Keratinocyte (primary cell): Measurements from ENCODE around the gene PRKAR1B. TPM values are rescaled to one million over a fixed set of nuclear protein-coding genes. Genes with fewer than 3 reads are reported as not detected.

Experiments
- DNase-seq: peaks from one replicate; pipeline ENCODE4 v3.0.0-alpha.2; 2011; ENCODE audit warnings: low read depth, missing footprints, low spot score
- FAIRE-seq: peaks from 2 replicates; lab custom pipeline; 2011; peaks lifted over from hg19 to GRCh38; lab: Jason Lieb, UNC
- H2AFZ ChIP-seq: 2 replicates; pipeline ENCODE4 v1.6.0; 2012; ENCODE audit warnings: low read length, control low read depth, inconsistent platforms; ENCODE audit not compliant: control insufficient read depth
- H3K27ac ChIP-seq: 2 replicates; pipeline ENCODE4 v1.5.1; 2011; ENCODE audit warnings: low read length; ENCODE audit not compliant: control insufficient read depth, insufficient read depth
- H3K27me3 ChIP-seq: 3 replicates; pipeline ENCODE4 v1.6.0; 2011; ENCODE audit warnings: low read length; ENCODE audit not compliant: control insufficient read depth, insufficient read depth; ENCODE audit errors: extremely low read depth
- H3K36me3 ChIP-seq, 2 experiments: 2 replicates in 1 of 2; 3 replicates in 1 of 2; pipeline ENCODE4 v1.5.1; 2011; ENCODE audit warnings: low read length in 2 of 2, mild to moderate bottlenecking in 1 of 2; ENCODE audit not compliant: control insufficient read depth in 2 of 2, insufficient read depth in 2 of 2; ENCODE audit errors: extremely low read depth in 1 of 2
- H3K4me1 ChIP-seq: 3 replicates; pipeline ENCODE4 v1.5.1; 2011; ENCODE audit warnings: low read length; ENCODE audit not compliant: control insufficient read depth, insufficient read depth; ENCODE audit errors: extremely low read depth
- H3K4me2 ChIP-seq: 3 replicates; pipeline ENCODE4 v1.6.0; 2011; ENCODE audit warnings: low read depth, low read length; ENCODE audit not compliant: control insufficient read depth, insufficient read depth; ENCODE audit errors: extremely low read depth
- H3K4me3 ChIP-seq, 3 experiments: fragments of 200-600 bp in 1 of 3; sonication (generic) in 1 of 3; 2 replicates in 2 of 3; 3 replicates in 1 of 3; pipeline ENCODE4 v1.5.1; 2011 to 2016; ENCODE audit warnings: low read length in 3 of 3, mild to moderate bottlenecking in 3 of 3, control low read depth in 2 of 3, inconsistent platforms in 1 of 3, low read depth in 1 of 3, mixed read lengths in 1 of 3, mixed run types in 1 of 3, moderate library complexity in 1 of 3; ENCODE audit not compliant: control insufficient read depth in 2 of 3, insufficient read depth in 2 of 3; ENCODE audit errors: extremely low read depth in 1 of 3
- H3K79me2 ChIP-seq: 2 replicates; pipeline ENCODE4 v1.6.0; 2012; ENCODE audit warnings: low read length; ENCODE audit not compliant: control insufficient read depth, insufficient read depth
- H3K9ac ChIP-seq: 3 replicates; pipeline ENCODE4 v1.6.0; 2011; ENCODE audit warnings: low read length; ENCODE audit not compliant: control insufficient read depth, insufficient read depth; ENCODE audit errors: extremely low read depth
- H3K9me1 ChIP-seq: 3 replicates; pipeline ENCODE4 v1.6.0; 2011; ENCODE audit warnings: low read length; ENCODE audit not compliant: control insufficient read depth, insufficient read depth; ENCODE audit errors: extremely low read depth
- H3K9me3 ChIP-seq: 2 replicates; pipeline ENCODE4 v1.5.1; 2012; ENCODE audit warnings: low read depth, low read length; ENCODE audit not compliant: control insufficient read depth
- H4K20me1 ChIP-seq: 3 replicates; pipeline ENCODE4 v1.6.0; 2011; ENCODE audit warnings: low read length; ENCODE audit not compliant: control insufficient read depth, insufficient read depth; ENCODE audit errors: extremely low read depth
- CTCF ChIP-seq, 3 experiments: IDR thresholded peaks in 1 of 3; conservative IDR thresholded peaks in 1 of 3; optimal IDR thresholded peaks in 1 of 3; 2 replicates in 2 of 3; 3 replicates in 1 of 3; pipeline versions ENCODE3 to v1.5.1; 2011; ENCODE audit warnings: low read length in 3 of 3, mild to moderate bottlenecking in 3 of 3, moderate library complexity in 2 of 3, control low read depth in 1 of 3, inconsistent platforms in 1 of 3; ENCODE audit not compliant: insufficient read depth in 2 of 3; ENCODE audit errors: extremely low read depth in 1 of 3
- EZH2 ChIP-seq: IDR thresholded peaks from one replicate; pipeline ENCODE4 v1.6.1; 2012; ENCODE audit warnings: inconsistent platforms, mild to moderate bottlenecking, low read length, moderate library complexity
- dilution Hi-C: fragments of 300-500 bp; cut with MboI; formaldehyde crosslinking; loops from one replicate; pipeline ENCODE4 v1.7.0; 2020; ENCODE audit warnings: low sequenced_read_pairs; ENCODE audit not compliant: extremely low pct_ligation_motif_present
- polyA plus RNA-seq, 5 experiments: library from polyadenylated mRNA; depleted of rRNA in 3 of 5; stranded (reverse) in 3 of 5; stranded (forward) in 1 of 5; unstranded in 1 of 5; fragments of >200 nt; gene quantifications; 1 replicate in 1 of 5; 2 replicates in 3 of 5; 3 replicates in 1 of 5; pipeline versions ENCODE4 v1.2.1 to v1.2.3, GENCODE V29; 2011 to 2012; ENCODE audit warnings: missing spikeins in 2 of 5, low read depth in 1 of 5, low replicate concordance in 1 of 5

Gene PRKAR1B
- polyA plus RNA-seq, 1 donor (not counting 4 experiments of a cell fraction or from before 2014, with no cell fraction given), result 10.8 TPM

- Histone ChIP-seq H3K36me3 (peaks cover 0 to 1% of the 10 kb centered on the region in 2 experiments), H3K9me3 (peaks cover 1% of the 10 kb centered on the region), H4K20me1 (no peaks in the 10 kb centered on the region), H3K4me3 (no peak overlapping the region), H3K4me2 (no peak overlapping the region), H3K4me1 (no peaks in the 10 kb centered on the region), H3K9ac (no peak overlapping the region), H3K9me1 (no peaks in the 10 kb centered on the region), H3K79me2 (no peaks in the 10 kb centered on the region), H2AFZ (no peak overlapping the region), H3K27ac (no peak overlapping the region), H3K27me3 (no peaks in the 10 kb centered on the region)
- dilution Hi-C loops, result no loop called here
- DNase-seq (no peak), FAIRE-seq (no peak)
- TF ChIP-seq CTCF (optimal IDR thresholded peaks at IDR 0.05 in 1 of 3, IDR thresholded peaks at IDR 0.05 in 1 of 3, conservative IDR thresholded peaks at IDR 0.05 in 1 of 3; ENCODE audit: extremely low read depth in 1 of 3, insufficient read depth in 2 of 3, low read length in 3 of 3) (no peak), EZH2 (no peak)
These were observed 19.6 kb downstream of the PRKAR1B start for GRCh38 chr7:707296-708000.

- no peaks in the 10 kb centered on the region for H3K9me1 ChIP-seq
- no peak overlapping the region for H2AFZ ChIP-seq
- no peak for FAIRE-seq
- H3K36me3 ChIP-seq, result peaks cover 0 to 1% of the 10 kb centered on the region in 2 experiments
- no peaks in the 10 kb centered on the region for H3K4me1 ChIP-seq
- no peak overlapping the region for H3K9ac ChIP-seq
- DNase-seq, result no peak
- no peak overlapping the region for H3K4me2 ChIP-seq
- no peak overlapping the region for H3K4me3 ChIP-seq
- no peaks in the 10 kb centered on the region for H4K20me1 ChIP-seq
- no peaks in the 10 kb centered on the region for H3K27me3 ChIP-seq
- TF ChIP-seq CTCF (optimal IDR thresholded peaks at IDR 0.05 in 1 of 3, IDR thresholded peaks at IDR 0.05 in 1 of 3, conservative IDR thresholded peaks at IDR 0.05 in 1 of 3; ENCODE audit: extremely low read depth in 1 of 3, insufficient read depth in 2 of 3, low read length in 3 of 3), result no peak
- TF ChIP-seq EZH2, result no peak
- dilution Hi-C loops, result no loop called here
- no peak overlapping the region for H3K27ac ChIP-seq
- H3K79me2 ChIP-seq, result no peaks in the 10 kb centered on the region
- H3K9me3 ChIP-seq, result peaks cover 1% of the 10 kb centered on the region
These were observed 20.4 kb downstream of the PRKAR1B start for GRCh38 chr7:706721-707120.
